Neural cell (in vitro differentiated cells): Measurements from ENCODE around the gene KLHL17.

ENCODE experiments used
- CTCF ChIP-seq: fragments of 450-650 bp; IDR thresholded peaks from 2 replicates; pipeline ENCODE4 v1.5.1; 2014; ENCODE audit warnings: antibody characterized with exemption, mild to moderate bottlenecking, moderate library complexity; ENCODE audit not compliant: poor library complexity, severe bottlenecking
- EZH2 ChIP-seq: fragments of 200-600, 300-800 bp; shearing (Covaris generic), sonication (generic); IDR thresholded peaks from 2 replicates; pipeline ENCODE4 v1.6.1; 2014; ENCODE audit warnings: antibody characterized with exemption, low read length, borderline replicate concordance, mild to moderate bottlenecking; ENCODE audit not compliant: insufficient read depth, poor library complexity, severe bottlenecking
- SMC3 ChIP-seq: fragments of 450-650 bp; conservative IDR thresholded peaks from 2 replicates; pipeline ENCODE4 v1.6.1; 2014; ENCODE audit warnings: antibody characterized with exemption, mild to moderate bottlenecking, moderate library complexity; ENCODE audit not compliant: poor library complexity

GRCh38 chr1:974293-974640 lies 13.9 kb downstream of the KLHL17 start:
- TF ChIP-seq CTCF (no peak), SMC3 (no peak), EZH2 (no peak)
